Measurements from ENCODE around the gene MCTP1.

DNA sequence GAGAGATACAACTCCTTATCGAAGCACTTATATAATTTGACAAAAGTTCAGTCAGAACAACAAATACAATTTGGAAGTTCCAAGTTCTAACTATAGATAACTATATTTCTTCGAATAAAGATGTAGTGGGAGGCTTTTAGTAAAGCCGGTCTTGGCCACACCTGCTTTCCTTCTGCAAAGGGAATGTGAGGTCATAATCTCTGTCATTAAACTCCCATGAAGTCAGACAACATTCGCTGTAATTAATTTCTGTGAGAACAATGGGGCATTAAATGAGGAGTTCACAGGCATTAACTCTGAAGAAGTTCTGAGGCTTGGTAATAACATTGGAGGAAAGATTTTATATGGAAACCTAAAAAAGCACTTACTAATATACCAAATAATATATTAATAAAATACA is 67.5 kb downstream of the MCTP1 start:
- no peak for TF ChIP-seq POLR2AphosphoS5 (IDR thresholded peaks at IDR 0.05)
- TF ChIP-seq, protein P1, sequence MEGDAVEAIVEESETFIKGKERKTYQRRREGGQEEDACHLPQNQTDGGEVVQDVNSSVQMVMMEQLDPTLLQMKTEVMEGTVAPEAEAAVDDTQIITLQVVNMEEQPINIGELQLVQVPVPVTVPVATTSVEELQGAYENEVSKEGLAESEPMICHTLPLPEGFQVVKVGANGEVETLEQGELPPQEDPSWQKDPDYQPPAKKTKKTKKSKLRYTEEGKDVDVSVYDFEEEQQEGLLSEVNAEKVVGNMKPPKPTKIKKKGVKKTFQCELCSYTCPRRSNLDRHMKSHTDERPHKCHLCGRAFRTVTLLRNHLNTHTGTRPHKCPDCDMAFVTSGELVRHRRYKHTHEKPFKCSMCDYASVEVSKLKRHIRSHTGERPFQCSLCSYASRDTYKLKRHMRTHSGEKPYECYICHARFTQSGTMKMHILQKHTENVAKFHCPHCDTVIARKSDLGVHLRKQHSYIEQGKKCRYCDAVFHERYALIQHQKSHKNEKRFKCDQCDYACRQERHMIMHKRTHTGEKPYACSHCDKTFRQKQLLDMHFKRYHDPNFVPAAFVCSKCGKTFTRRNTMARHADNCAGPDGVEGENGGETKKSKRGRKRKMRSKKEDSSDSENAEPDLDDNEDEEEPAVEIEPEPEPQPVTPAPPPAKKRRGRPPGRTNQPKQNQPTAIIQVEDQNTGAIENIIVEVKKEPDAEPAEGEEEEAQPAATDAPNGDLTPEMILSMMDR (IDR thresholded peaks at IDR 0.05): no peak
- TF ChIP-seq EP300 (IDR thresholded peaks at IDR 0.05): no peak

Measured in esophagus muscularis mucosa (tissue), 4 donors.